Body of pancreas (tissue), 4 donors: Measurements from ENCODE around the gene FBLN1.

Experiments
- POLR2A ChIP-seq, 3 donors: fragments of 450-650 bp; IDR thresholded peaks; one replicate each; pipeline ENCODE4 v1.6.1; 2016; ENCODE audit warnings: antibody characterized with exemption in 3 of 3, mild to moderate bottlenecking in 2 of 3
- TF ChIP-seq, protein P1 (sequence below), 7 experiments: fragments of 450-650 bp in 4 of 7; fragments of 200-600 bp in 3 of 7; sonication (generic) in 3 of 7; IDR thresholded peaks; one replicate each; pipeline ENCODE4 v1.5.1; 2016 to 2019; ENCODE audit warnings: antibody characterized with exemption in 7 of 7

DNA sequence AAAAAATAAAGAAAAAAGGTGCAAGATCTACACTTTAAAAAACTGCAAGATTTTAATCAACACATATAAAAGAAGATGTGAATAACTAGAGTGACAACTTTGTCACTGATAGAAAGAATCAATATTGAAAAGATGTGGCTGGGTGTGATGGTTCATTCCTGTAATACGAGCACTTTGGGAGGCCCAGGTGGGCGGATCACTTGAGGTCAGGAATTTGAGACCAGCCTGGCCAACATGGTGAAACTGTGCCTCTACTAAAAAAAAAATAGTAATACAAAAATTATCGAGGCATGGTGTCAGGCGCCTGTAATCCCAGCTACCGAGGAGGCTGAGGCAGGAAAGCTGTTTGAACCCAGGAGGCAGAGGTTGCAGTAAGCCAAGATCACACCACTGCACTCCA lies 21.0 kb upstream of the FBLN1 start:
- TF ChIP-seq, protein P1, sequence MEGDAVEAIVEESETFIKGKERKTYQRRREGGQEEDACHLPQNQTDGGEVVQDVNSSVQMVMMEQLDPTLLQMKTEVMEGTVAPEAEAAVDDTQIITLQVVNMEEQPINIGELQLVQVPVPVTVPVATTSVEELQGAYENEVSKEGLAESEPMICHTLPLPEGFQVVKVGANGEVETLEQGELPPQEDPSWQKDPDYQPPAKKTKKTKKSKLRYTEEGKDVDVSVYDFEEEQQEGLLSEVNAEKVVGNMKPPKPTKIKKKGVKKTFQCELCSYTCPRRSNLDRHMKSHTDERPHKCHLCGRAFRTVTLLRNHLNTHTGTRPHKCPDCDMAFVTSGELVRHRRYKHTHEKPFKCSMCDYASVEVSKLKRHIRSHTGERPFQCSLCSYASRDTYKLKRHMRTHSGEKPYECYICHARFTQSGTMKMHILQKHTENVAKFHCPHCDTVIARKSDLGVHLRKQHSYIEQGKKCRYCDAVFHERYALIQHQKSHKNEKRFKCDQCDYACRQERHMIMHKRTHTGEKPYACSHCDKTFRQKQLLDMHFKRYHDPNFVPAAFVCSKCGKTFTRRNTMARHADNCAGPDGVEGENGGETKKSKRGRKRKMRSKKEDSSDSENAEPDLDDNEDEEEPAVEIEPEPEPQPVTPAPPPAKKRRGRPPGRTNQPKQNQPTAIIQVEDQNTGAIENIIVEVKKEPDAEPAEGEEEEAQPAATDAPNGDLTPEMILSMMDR (IDR thresholded peaks at IDR 0.05), result no peak
- TF ChIP-seq POLR2A (IDR thresholded peaks at IDR 0.05), result no peak
